Stimulated activated effector memory CD8-positive, alpha-beta T cell treated with anti-CD3 and anti-CD28 coated beads, Interleukin-12 subunit alpha, Interleukin-12 subunit beta, amount 100 ng/mL, for 72 hours (primary cell): ENCODE measurements around the gene ACP3.

Source experiments
- ATAC-seq: fragments of 150-1000 bp; cut with Tn5 transposase; 2 replicates; pipeline ENCODE4 v1.10.0; 2021
- DNase-seq, 2 donors: peaks; one replicate each; pipeline ENCODE4 v3.0.0; 2021 to 2022; ENCODE audit warnings: low spot score in 2 of 2
- H3K27ac Mint-ChIP-seq: one replicate; pipeline ENCODE4 v1.8.0; 2022; ENCODE audit warnings: mild to moderate bottlenecking, mixed read lengths
- H3K36me3 Mint-ChIP-seq: one replicate; pipeline ENCODE4 v1.8.0; 2022; ENCODE audit warnings: mild to moderate bottlenecking, mixed read lengths
- H3K4me1 Mint-ChIP-seq: one replicate; pipeline ENCODE4 v1.8.0; 2022; ENCODE audit warnings: mixed read lengths
- H3K4me3 Mint-ChIP-seq: one replicate; pipeline ENCODE4 v1.8.0; 2022; ENCODE audit warnings: mild to moderate bottlenecking, mixed read lengths
- H3K9me3 Mint-ChIP-seq: one replicate; pipeline ENCODE4 v1.8.0; 2022; ENCODE audit warnings: mixed read lengths

The ACP3 gene, protein sequence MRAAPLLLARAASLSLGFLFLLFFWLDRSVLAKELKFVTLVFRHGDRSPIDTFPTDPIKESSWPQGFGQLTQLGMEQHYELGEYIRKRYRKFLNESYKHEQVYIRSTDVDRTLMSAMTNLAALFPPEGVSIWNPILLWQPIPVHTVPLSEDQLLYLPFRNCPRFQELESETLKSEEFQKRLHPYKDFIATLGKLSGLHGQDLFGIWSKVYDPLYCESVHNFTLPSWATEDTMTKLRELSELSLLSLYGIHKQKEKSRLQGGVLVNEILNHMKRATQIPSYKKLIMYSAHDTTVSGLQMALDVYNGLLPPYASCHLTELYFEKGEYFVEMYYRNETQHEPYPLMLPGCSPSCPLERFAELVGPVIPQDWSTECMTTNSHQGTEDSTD

DNA sequence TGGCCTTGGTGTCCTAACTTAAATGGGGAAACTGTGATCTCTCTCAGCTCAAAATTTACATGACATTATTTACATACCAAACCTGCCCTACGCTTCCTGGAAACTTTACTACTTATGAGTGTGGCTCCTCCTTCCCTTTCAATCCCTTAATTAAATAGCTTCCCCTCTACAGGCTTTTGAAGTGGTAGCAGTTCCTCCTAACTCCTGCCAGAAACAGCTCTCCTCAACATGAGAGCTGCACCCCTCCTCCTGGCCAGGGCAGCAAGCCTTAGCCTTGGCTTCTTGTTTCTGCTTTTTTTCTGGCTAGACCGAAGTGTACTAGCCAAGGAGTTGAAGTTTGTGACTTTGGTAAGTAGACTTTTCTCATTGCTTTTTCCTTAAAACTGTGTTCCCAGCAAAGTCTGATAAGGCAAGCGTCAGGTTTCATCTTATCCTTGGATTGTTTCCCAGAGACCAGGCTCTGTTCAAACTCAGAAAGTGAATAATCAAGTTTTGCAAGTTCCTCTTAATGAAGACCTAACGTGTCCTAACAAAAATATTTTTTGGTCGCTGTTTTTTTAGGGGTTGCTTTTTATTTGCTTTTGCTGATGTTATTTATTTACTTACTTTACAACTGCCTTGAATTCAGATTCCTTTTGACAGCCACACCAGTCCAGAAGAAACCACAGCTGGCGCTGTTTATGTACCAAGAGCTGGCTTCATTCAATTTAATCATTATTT, at the start of gene ACP3:
Gene ACP3, plus strand, starts transcription at position 179 of the 720 bp plus-strand sequence. Its CDS starts 50 bp downstream, at position 229.
- H3K9me3 Mint-ChIP-seq, result no peaks in the 10 kb centered on the region
- H3K36me3 Mint-ChIP-seq, result no peaks in the 10 kb centered on the region
- no peak for DNase-seq
- no peak within 1 kb of the TSS for H3K4me3 Mint-ChIP-seq
- H3K4me1 Mint-ChIP-seq, result no peaks in the 10 kb centered on the region
- H3K27ac Mint-ChIP-seq, result no peak within 1 kb of the TSS
- ATAC-seq, result no peak

DNA sequence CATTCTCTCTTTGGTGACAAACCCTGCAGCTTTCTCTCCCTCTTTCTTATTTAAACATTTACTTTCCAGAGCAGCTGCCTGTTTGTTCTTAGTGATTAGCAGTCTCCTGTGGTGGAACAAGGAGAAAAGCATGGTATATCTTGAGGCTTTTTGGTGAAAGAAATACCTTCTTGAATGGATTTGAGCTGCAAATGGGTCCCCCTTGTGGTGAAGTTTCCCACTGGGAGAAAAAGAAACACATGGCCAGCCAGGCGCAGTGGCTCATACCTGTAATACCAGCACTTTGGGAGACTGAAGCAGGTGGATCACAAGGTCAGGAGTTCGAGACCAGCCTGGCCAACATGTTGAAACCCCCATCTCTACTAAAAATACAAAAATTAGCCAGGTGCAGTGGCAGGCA, 48.3 kb upstream of the ACP3 start:
- DNase-seq, result no peak
- H3K27ac Mint-ChIP-seq, result no peak overlapping the region
- H3K4me3 Mint-ChIP-seq, result no peak overlapping the region
- no peak for ATAC-seq
- no peaks in the 10 kb centered on the region for H3K9me3 Mint-ChIP-seq
- H3K36me3 Mint-ChIP-seq, result no peaks in the 10 kb centered on the region
- H3K4me1 Mint-ChIP-seq, result no peaks in the 10 kb centered on the region

DNA sequence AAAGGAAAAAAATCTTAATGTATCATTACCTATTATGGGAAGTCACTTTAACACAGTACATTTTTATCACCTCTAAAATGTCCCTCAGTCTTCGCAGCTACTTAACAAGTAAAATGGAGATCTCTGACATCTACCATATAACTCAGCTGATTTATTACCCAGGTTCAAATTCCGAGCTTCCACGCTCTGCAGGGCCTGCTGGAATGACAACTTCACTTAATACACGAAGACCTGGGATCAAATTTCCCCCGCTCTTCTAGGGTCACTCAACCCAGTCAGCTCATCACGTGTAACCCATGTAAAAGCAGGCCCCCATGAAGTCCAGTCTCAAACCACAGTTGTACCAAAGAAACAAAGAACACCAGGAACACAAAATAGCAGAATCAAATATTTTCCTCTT, 44.2 kb upstream of the ACP3 start:
- H3K4me1 Mint-ChIP-seq, result no peaks in the 10 kb centered on the region
- H3K36me3 Mint-ChIP-seq, result no peaks in the 10 kb centered on the region
- DNase-seq, result no peak
- no peak overlapping the region for H3K27ac Mint-ChIP-seq
- no peak for ATAC-seq
- H3K9me3 Mint-ChIP-seq, result no peaks in the 10 kb centered on the region
- no peak overlapping the region for H3K4me3 Mint-ChIP-seq

DNA sequence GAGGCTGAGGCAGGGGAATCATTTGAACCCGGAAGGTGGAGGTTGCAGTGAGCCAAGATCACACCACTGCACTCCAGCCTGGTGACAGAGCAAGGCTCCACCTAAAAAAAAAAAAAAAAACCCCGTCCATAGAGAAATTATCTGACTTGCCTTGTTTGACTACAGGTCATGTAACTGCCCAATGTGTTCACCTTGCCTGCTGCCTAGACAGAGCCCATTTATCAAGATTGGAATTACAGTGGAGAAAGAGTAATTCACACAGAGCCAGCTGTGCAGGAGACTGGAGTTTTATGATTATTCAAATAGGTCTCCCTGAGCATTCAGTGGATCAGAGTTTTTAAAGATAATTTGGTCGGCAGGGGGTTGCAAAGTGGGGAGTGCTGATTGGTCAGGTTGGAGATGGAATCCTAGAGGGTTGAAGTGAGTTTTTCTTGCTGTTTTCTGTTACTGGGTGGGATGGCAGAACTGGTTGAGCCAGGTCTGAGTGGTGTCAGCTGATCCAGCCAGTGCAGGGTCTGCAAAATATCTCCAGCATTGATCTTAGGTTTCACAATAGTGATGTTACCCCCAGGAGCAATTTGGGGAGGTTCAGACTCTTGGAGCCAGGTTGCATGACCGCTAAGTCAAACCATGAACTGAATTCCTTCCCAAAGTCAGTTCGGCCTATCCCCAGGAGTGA, 40.8 kb upstream of the ACP3 start:
- Mint-ChIP-seq H3K36me3 (no peaks in the 10 kb centered on the region), H3K4me1 (no peaks in the 10 kb centered on the region), H3K27ac (no peak overlapping the region), H3K4me3 (no peak overlapping the region), H3K9me3 (peaks cover 4% of the 10 kb centered on the region)
- no peak for ATAC-seq
- DNase-seq, result no peak

DNA sequence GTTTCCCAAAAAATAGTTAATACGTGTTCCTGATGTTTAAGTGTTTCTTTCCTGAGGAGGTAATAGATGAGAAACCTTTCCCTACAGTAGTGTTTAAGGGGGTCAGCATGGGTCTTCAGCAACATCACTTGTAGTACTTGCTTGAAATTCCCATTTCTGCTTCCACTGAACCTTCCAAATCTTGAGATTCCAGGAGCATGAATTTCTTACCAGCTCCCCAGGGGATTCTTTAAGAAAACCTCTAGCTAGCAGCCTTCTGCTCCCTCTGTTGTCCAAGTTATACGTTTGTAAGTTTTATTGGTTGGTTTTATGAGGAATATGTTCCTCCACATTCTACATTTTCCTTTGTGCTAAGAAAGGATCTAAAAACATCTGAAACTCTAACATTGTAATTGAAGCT, 38.2 kb upstream of the ACP3 start:
- Mint-ChIP-seq H3K36me3 (no peaks in the 10 kb centered on the region), H3K27ac (no peak overlapping the region), H3K9me3 (peaks cover 4% of the 10 kb centered on the region), H3K4me3 (no peak overlapping the region), H3K4me1 (no peaks in the 10 kb centered on the region)
- ATAC-seq, result no peak
- no peak for DNase-seq

DNA sequence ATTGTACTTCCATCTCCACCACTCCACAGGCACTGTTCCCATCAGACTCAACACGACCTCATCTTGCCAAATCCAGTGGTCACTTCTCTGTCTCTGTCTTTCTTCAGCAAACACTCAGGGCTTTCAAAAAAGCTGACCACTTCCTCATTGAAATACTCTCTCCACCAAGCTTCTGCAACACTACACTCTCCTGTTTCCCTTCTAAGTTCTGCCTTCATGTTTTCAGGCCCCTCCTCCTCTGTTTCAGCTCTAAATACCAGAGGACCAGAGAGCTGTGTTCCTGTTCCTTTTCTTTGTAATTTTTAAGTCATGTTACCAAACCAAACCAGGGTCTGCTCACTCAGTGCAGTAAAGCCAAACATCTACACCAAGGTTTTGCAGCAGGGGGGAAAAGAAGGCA, 33.8 kb upstream of the ACP3 start:
- DNase-seq (no peak), ATAC-seq (no peak)
- no peak overlapping the region for H3K4me3 Mint-ChIP-seq
- peaks cover under 1% of the 10 kb centered on the region for H3K9me3 Mint-ChIP-seq
- H3K27ac Mint-ChIP-seq, result no peak overlapping the region
- no peaks in the 10 kb centered on the region for H3K36me3 Mint-ChIP-seq
- no peaks in the 10 kb centered on the region for H3K4me1 Mint-ChIP-seq

DNA sequence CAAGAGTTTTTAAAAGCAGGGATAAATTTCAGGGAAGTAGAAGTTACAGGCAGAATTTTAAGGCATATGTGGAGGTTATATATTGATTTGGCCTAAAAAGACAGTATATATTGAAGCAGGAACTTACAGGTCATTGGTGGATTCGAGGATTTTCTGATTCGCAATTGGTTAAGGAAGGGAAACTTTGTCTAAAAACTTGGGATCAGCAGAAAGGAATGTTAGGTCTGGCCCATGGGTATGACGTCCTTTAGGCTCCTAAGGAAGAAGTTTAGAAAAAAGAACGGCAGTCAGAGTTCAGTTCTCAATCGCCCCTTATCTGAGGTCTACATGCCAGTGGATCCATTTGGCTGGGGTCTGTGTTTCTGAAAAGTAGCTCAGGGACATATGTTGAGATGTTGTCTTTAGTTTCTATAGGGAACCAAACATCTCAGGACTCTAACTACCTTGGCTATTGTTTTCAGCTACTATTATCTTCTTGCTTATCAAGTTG, 33.2 kb upstream of the ACP3 start:
- no peak for DNase-seq
- Mint-ChIP-seq H3K9me3 (no peaks in the 10 kb centered on the region), H3K36me3 (no peaks in the 10 kb centered on the region), H3K27ac (no peak overlapping the region), H3K4me3 (no peak overlapping the region), H3K4me1 (no peaks in the 10 kb centered on the region)
- ATAC-seq, result no peak

DNA sequence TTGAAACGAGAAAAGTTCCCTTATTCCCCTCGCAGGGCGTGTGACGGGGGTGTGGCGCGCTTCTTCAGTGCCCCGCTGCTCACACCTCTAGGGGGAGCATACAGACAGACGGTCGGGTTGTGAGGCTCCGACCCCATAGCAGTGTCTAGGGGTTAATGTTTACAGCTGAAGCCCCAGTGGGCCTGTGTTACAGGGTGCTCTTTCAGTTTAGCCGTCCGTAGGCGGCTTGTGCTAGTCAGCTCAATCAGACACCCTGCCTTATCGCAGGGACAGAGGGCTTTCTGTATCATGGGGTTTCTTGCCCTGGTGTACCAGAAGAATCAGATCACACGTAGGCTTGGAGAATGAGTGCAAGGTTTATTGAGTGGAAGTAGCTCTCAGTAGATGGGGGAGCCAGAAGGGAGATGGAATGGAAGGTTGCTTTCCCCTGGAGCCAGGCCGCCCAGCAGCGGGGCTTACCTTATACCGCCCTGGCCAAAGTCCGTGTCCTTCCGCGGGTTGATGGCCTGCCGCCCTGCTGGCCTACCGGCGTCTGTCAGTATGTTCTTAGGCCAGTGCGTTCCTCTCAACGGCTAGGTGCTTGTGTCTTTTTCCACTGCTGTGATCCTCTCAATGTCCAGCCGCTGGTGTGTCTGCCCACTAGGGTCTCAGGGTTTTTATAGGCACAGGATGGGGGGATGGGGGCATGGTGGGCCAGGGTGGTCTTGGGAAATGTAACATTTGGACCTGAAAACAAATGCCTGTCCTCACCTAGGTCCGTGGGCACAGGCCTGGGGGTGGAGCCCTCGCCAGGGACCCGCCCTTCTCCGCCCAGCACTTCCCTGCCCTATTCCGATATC, 32.2 kb upstream of the ACP3 start:
- H3K4me1 Mint-ChIP-seq, result no peaks in the 10 kb centered on the region
- H3K36me3 Mint-ChIP-seq, result no peaks in the 10 kb centered on the region
- DNase-seq (no peak), ATAC-seq (no peak)
- H3K27ac Mint-ChIP-seq, result no peak overlapping the region
- H3K9me3 Mint-ChIP-seq, result no peaks in the 10 kb centered on the region
- H3K4me3 Mint-ChIP-seq, result no peak overlapping the region

DNA sequence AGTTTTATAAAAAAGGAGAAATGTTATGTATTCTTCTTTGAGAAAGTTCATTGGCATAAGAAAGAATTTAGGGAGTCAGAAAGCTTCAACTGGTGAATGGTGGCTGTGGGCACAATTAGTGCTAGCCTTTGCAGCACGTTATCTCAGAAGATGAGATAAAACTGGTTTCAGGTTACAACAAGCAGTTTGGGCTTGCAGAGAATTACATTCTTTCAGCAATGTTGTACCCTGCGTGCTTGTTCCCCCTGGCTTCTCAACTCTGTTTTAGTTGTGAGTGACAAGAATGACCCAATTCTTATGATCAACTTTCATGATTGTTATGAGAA, 31.6 kb upstream of the ACP3 start:
- Mint-ChIP-seq H3K4me1 (peaks cover under 1% of the 10 kb centered on the region), H3K27ac (no peak overlapping the region), H3K36me3 (no peaks in the 10 kb centered on the region), H3K9me3 (no peaks in the 10 kb centered on the region), H3K4me3 (no peak overlapping the region)
- ATAC-seq (no peak), DNase-seq (no peak)

DNA sequence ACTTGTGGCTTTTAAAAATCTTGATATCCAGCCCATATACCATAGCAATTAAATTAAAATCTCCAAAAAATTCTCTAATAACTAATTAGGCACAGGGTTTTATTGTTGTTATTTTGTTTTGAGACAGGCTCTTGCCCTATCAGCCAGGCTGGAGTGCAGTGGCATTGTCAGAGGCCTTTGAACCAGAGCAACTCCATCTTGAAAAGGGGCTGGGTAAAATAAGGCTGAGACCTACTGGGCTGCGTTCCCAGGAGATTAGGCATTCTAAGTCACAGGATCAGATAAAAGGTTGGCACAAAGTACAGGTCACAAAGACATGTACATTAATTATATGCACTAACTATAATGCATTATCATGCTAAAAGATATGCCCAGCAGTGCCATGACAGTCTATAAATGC, 31.2 kb upstream of the ACP3 start:
- Mint-ChIP-seq H3K9me3 (no peaks in the 10 kb centered on the region), H3K4me3 (no peak overlapping the region), H3K27ac (no peak overlapping the region), H3K36me3 (no peaks in the 10 kb centered on the region), H3K4me1 (peaks cover 5% of the 10 kb centered on the region)
- ATAC-seq, result no peak
- no peak for DNase-seq

DNA sequence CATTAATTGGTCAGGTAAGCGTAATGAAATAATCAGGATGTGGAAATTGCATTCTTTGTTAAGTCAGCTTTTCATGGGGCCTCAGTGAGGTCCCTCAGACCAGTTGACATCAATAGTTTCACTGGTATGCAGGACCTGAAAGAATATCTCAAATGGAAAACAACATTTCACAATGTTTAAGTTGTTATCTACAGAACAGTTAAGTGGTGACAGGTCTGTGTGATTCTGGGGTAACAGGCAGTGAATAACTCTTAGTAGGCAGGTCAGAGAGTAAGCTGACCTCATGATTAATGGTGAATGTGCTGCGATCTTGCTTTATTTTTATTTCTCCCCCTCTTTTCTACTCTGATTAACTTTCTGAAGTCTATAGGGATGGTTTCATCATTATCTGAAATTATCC, 28.9 kb upstream of the ACP3 start:
- no peaks in the 10 kb centered on the region for H3K9me3 Mint-ChIP-seq
- H3K27ac Mint-ChIP-seq, result no peak overlapping the region
- H3K4me1 Mint-ChIP-seq, result peaks cover 6% of the 10 kb centered on the region
- DNase-seq (no peak), ATAC-seq (no peak)
- H3K4me3 Mint-ChIP-seq, result no peak overlapping the region
- H3K36me3 Mint-ChIP-seq, result no peaks in the 10 kb centered on the region

DNA sequence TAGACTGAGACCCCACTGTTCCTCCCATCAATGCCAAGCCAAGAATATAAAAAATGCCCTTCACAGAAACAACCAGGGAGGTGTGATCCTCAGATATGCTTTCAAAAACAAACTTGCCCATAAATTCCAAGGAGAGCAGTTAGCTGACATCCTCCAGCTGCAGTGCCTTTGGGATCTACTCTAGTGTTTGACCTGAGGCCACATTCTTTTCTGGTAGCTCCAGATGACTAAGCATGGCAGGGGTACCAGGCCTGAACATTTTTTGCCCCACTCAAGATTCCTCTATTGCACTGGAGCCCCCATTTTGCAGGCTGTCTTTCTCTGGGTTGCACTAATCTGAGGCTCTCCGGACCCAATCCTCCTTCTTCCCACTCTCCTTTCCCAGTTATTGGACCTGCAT, 27.9 kb upstream of the ACP3 start:
- no peaks in the 10 kb centered on the region for H3K36me3 Mint-ChIP-seq
- no peak for DNase-seq
- no peak overlapping the region for H3K4me3 Mint-ChIP-seq
- peaks cover 6% of the 10 kb centered on the region for H3K4me1 Mint-ChIP-seq
- ATAC-seq, result no peak
- H3K27ac Mint-ChIP-seq, result no peak overlapping the region
- no peaks in the 10 kb centered on the region for H3K9me3 Mint-ChIP-seq

DNA sequence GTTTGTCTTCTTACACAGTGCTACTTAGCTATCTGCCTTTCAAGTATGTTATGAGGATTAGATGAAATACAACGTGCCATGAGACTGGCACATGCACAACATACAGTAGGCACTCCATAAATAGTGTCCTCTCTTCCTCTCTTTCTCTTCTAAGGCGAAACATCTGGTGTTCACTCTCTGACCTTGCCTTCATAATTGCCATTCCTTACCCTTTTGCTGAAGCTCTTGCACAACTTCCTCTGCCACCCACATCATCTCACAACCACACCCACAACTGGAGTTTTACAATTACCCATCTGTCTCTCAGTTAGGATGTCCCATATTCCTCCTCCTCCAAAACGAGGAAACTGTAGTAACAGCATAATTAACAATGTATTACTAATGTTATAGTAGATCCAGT, 26.4 kb upstream of the ACP3 start:
- no peak overlapping the region for H3K4me3 Mint-ChIP-seq
- H3K4me1 Mint-ChIP-seq, result peaks cover 6% of the 10 kb centered on the region
- no peak for ATAC-seq

DNA sequence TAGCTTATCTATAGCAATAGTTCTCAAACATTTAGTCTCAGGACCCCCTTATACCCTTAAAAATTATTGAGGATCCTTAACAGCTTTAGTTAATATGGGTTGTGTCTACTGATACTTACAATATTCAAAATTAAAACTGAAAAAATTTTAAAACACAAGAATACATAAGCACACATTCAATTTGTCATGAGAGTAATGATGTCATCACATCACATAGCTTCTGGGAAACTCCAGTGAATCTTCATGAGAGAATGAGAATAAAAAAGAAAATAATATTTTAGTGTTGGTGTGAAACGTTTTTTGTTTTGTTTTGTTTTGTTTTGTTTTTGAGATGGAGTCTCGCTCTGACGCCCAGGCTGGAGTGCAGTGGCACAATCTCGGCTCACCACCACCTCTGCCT, 25.2 kb upstream of the ACP3 start:
- Mint-ChIP-seq H3K36me3 (no peaks in the 10 kb centered on the region), H3K9me3 (no peaks in the 10 kb centered on the region), H3K4me1 (peaks cover 6% of the 10 kb centered on the region), H3K27ac (no peak overlapping the region), H3K4me3 (no peak overlapping the region)
- no peak for DNase-seq
- ATAC-seq, result no peak

More for the DNA sequence above, 26.4 kb upstream of the ACP3 start:
- no peaks in the 10 kb centered on the region for H3K9me3 Mint-ChIP-seq
- H3K36me3 Mint-ChIP-seq, result no peaks in the 10 kb centered on the region
- no peak for DNase-seq
- H3K27ac Mint-ChIP-seq, result no peak overlapping the region

DNA sequence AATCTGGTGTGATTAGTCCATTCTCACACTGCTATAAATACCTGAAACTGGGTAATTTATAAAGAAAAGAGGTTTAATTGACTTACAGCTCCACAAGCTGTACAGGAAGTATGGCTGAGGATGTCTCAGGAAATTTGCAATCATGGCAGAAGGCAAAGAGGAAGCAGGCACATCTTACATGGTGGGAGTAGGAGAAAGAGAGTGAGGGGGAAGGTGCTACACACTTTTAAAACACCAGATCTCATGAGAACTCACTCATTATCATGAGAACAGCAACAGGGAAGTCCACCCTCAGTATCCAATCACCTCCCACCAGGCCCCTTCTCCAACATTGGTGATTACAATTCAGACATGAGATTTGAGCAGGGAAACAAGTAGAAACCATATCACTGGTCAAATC, 24.0 kb upstream of the ACP3 start:
- Mint-ChIP-seq H3K27ac (no peak overlapping the region), H3K4me1 (peaks cover 6% of the 10 kb centered on the region), H3K9me3 (no peaks in the 10 kb centered on the region), H3K36me3 (no peaks in the 10 kb centered on the region), H3K4me3 (no peak overlapping the region)
- ATAC-seq, result no peak
- no peak for DNase-seq
